Lower leg skin (tissue), 4 donors: Measurements from ENCODE around the gene GABRB3. TPM values are rescaled to one million over a fixed set of nuclear protein-coding genes. Genes with fewer than 3 reads are reported as not detected.

Experiments used
- DNase-seq, 2 donors: peaks; one replicate each; pipeline ENCODE4 v3.0.0-alpha.2; 2019; ENCODE audit warnings: low spot score in 2 of 2
- H3K4me3 ChIP-seq: fragments of 200-600 bp; sonication (generic); 2 replicates; pipeline ENCODE4 v1.5.1; 2017; ENCODE audit warnings: mild to moderate bottlenecking, low read depth; ENCODE audit not compliant: poor library complexity, severe bottlenecking
- POLR2A ChIP-seq, 2 donors: fragments of 450-650 bp; IDR thresholded peaks; one replicate each; pipeline ENCODE4 v1.6.1; 2016 to 2017; ENCODE audit warnings: antibody characterized with exemption in 2 of 2, mild to moderate bottlenecking in 1 of 2, moderate library complexity in 1 of 2
- WGBS, 2 donors: methylation state at CpG; one replicate each; pipeline ENCODE4 v1.1.5; 2018; 5-methylcytosine and 5-hydroxymethylcytosine counted together
- intact Hi-C: fragments of 100-400 bp; cut with DNase I; formaldehyde crosslinking; loops from one replicate; pipeline ENCODE4 v1.15.0; 2023; ENCODE audit warnings: low total_unique reads
- total RNA-seq, 4 donors: library from RNA; depleted of rRNA; stranded (reverse); fragments of >200 nt; gene quantifications; one replicate each; pipeline ENCODE4 v1.1.0, GENCODE V29; 2016
- TF ChIP-seq, protein P1 (sequence below), 3 donors: fragments of 450-650 bp; IDR thresholded peaks; one replicate each; pipeline ENCODE4 v1.5.1; 2016; ENCODE audit warnings: antibody characterized with exemption in 3 of 3, mild to moderate bottlenecking in 3 of 3, moderate library complexity in 2 of 3

GABRB3 gene
- total RNA-seq, 4 donors from 2014 or later: 0.13 to 4.6 (median 1.1) TPM

DNA sequence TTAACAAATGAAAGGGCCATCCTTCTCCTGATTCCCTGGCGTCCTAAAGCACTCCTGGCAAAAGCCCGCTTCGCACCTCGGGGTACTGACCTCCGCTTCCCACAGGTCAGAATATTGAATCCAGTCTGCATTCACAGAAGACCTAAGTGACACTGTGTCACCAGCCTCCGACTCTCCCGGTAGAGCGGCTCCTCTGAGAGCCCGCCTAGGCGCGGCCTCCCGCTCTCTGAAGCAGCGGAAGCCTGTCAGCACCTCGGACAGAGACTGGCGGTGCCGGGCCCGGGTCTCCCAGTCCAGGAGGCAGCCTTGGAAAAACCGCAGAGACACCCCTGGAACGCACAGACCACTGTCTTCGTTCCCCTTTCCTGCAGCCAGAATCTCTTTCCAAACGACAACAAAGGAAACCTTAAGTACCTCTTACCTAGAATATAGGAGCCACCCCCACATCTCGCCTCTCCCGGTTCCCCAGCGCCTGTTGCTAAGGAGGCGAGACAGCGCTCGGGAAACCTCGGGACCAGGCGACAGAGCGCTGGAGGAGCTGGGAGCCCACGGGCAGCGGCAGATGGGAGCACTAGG lies 1.2 kb downstream of the GABRB3 start:
- H3K4me3 ChIP-seq: no peak overlapping the region
- 2 to 5% methylated on average over 27 to 32 of the region's 32 CpGs for WGBS, 2 donors
- TF ChIP-seq, protein P1, sequence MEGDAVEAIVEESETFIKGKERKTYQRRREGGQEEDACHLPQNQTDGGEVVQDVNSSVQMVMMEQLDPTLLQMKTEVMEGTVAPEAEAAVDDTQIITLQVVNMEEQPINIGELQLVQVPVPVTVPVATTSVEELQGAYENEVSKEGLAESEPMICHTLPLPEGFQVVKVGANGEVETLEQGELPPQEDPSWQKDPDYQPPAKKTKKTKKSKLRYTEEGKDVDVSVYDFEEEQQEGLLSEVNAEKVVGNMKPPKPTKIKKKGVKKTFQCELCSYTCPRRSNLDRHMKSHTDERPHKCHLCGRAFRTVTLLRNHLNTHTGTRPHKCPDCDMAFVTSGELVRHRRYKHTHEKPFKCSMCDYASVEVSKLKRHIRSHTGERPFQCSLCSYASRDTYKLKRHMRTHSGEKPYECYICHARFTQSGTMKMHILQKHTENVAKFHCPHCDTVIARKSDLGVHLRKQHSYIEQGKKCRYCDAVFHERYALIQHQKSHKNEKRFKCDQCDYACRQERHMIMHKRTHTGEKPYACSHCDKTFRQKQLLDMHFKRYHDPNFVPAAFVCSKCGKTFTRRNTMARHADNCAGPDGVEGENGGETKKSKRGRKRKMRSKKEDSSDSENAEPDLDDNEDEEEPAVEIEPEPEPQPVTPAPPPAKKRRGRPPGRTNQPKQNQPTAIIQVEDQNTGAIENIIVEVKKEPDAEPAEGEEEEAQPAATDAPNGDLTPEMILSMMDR (IDR thresholded peaks at IDR 0.05): no peak
- TF ChIP-seq POLR2A (IDR thresholded peaks at IDR 0.05): no peak
- intact Hi-C loops: no loop called here
- DNase-seq: no peak

DNA sequence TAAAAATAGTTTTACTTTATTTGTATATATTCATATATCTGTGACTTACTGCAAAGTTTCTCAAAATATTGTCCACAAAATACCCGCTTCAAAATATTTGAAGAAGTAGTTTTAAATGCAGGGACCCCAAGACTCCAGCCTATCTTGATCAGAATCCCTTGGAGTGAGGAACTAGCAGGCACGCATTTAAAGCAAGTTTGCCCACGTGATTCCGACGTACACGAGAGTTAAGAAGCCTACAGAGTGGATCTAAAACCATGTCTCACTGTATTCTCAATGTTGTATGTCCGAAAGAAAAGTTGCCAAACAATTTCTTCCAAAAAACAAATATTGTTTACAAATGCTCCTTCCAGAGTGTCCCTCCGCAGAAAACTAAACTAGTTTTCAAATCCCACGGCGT lies 1.7 kb downstream of the GABRB3 start:
- WGBS, 2 donors: 12 to 19% methylated on average over 10 of the region's 10 CpGs
- TF ChIP-seq POLR2A (IDR thresholded peaks at IDR 0.05): no peak
- TF ChIP-seq, protein P1 (IDR thresholded peaks at IDR 0.05): no peak
- H3K4me3 ChIP-seq: no peak overlapping the region
- intact Hi-C loops: no loop called here
- DNase-seq: no peak

DNA sequence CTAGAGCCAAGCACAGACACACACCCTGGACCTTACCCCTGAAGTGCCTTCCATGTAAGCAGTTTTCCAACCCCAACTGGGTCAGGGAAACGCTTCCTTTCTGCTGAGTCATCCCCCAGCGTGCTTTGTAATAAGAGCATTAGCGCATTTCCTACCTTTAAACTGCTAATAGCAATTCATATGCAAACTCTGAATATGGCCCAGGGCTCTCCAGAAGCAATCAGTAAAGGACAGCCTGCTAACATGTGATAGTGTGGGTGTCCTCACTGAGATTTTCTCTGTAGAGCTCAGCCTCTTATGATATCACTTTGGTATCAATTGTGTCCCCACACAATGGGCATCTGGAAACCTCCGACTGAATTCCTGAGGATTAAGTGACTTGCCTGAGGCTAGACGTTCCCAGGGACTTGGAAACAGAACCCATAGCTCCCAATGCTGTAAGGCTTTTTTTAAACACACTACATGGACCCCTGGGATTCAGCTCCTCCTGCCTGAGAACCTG lies 5.6 kb downstream of the GABRB3 start:
- DNase-seq: no peak

DNA sequence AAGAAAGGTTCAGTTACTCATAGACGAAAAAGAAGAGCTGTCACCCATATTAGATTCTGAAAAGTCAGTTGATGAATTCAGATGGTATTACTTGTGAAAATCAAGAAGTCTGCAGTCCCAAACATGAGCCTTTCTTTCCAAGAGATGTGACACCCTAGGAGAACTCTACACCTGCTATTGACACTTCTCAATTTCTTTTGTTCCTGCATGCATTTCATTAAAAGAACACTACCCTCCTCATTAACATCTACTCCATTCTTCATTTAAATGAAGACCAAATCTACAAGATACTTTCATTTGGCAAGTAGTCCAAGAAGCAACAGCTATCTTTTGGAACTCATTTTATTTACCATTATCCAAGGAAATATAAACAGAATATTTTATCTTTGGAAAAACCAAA lies 6.6 kb downstream of the GABRB3 start:
- H3K4me3 ChIP-seq: no peak overlapping the region
- no peak for TF ChIP-seq POLR2A (IDR thresholded peaks at IDR 0.05)
- TF ChIP-seq, protein P1 (IDR thresholded peaks at IDR 0.05): no peak
- intact Hi-C loops: no loop called here
- WGBS, 2 donors: 26 to 28% methylated on average over 1 of the region's 1 CpG
- no peak for DNase-seq

More for the DNA sequence above, 5.6 kb downstream of the GABRB3 start:
- whole genome bisulfite sequencing, 2 donors: 8 to 14% methylated on average over 5 of the region's 5 CpGs
- TF ChIP-seq, protein P1 (IDR thresholded peaks at IDR 0.05): no peak
- TF ChIP-seq POLR2A (IDR thresholded peaks at IDR 0.05): no peak
- intact Hi-C loops: no loop called here
- no peak overlapping the region for H3K4me3 ChIP-seq

DNA sequence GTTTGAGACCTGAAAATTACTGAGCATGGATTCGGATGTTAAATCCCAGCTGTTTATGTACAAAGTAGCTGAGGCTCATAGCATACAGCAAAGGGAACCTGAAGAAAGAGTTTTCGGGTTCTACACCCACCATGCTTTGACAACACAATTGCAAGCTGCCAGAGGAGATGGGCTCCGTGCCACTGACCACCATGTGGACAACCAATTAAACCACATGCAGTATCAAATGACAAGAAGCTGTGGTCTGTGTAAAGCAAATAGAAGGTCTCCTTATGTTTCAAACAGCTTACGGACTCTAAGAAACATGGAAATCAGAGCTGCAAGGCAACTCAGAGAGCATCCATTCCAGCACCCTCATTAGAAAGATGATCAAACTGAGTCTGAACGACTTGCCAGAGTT lies 12.9 kb downstream of the GABRB3 start:
- TF ChIP-seq, protein P1 (IDR thresholded peaks at IDR 0.05): no peak
- TF ChIP-seq POLR2A (IDR thresholded peaks at IDR 0.05): no peak
- intact Hi-C loops: no loop called here
- no peak for DNase-seq
- H3K4me3 ChIP-seq: no peak overlapping the region
- 69 to 71% methylated on average over 5 of the region's 5 CpGs for WGBS, 2 donors

DNA sequence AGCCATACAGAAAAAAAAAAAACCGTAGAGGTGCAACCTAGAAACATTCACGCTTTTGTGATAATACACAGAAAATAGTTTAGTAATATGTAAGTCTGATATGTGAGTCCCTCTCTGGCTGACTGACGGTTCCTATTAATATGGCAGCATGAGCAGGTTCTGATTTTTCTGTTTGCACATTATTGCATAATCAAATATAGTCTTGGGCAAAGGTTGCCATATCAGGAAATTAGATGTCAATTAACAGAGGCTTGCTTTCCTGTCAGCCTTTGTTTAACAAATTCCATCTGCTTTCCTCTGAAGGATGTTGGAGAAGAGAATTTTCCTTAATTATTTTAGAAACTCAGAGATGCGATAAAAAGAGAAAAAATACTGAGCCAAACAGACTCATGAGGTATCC lies 14.8 kb downstream of the GABRB3 start:
- no peak for TF ChIP-seq POLR2A (IDR thresholded peaks at IDR 0.05)
- TF ChIP-seq, protein P1 (IDR thresholded peaks at IDR 0.05): no peak
- WGBS, 2 donors: 49 to 63% methylated on average over 4 of the region's 4 CpGs
- intact Hi-C loops: no loop called here
- no peak overlapping the region for H3K4me3 ChIP-seq
- DNase-seq: no peak
